Measurements from ENCODE around the gene PIAS3. TPM values are rescaled to one million over a fixed set of nuclear protein-coding genes. Genes with fewer than 3 reads are reported as not detected.

Gene PIAS3
- 16.9 TPM for polyA plus RNA-seq

DNA sequence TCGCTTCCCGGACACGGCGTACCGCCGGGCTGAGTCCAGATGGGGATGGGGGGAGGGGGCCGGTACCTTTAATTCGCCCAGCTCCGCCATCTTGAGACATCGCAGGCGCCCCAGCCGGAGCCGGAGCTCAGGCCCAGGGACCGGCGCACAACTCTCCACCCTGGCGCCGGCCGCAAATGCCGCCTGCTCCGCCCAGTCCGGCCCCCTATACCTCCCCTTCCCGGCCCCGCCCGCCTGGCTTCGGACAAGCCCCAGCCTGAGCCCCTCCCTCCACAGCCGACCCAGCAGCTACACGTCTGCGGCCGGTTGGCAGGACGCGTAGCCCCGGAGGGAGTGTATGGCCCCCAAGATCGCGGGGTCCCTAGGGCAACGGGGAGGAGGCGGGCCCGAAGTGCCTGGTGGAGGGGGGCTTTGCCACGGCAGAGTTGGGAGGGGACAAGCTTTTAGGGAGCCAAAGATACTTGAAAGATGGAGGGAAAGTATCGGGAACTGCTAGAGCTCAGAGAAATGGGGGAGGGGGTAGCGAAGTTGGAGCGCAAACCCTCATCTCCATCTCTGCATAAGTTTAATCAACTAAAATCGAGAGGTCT is at the start of gene PIAS3:
Gene PIAS3 (minus strand): TSS at position 181 of the 590 bp plus-strand sequence. CDS start 91 bp downstream, at position 90.
- H3K36me3 Mint-ChIP-seq, result no peaks in the 10 kb centered on the region

DNA sequence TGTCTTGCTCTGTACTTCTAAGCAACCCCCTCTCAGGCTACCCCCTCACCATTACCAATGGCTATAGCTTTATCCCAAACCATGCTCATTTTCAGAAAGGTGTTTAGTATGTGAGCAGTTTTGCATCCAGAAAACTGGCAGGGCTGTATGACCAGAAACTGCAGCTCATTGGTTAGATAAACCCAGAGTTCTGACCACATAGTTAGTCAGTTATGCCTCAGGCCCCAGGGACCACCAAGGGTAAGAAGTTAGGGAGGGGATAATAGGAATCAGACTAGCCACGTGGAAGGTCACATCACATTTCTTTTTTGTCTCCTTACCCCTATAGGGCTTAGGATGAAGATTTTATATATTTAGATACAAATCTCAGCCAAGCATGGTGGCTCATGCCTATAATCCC is 49.8 kb upstream of the PIAS3 start:
- H3K36me3 Mint-ChIP-seq, result peaks cover 3% of the 10 kb centered on the region
- H3K27me3 Mint-ChIP-seq, result no peaks in the 10 kb centered on the region
- no peak overlapping the region for H3K4me3 Mint-ChIP-seq
- H3K27ac Mint-ChIP-seq, result no peak overlapping the region
- no peaks in the 10 kb centered on the region for H3K9me3 Mint-ChIP-seq
- H3K4me1 Mint-ChIP-seq, result peaks cover 8 to 11% (median 9%) of the 10 kb centered on the region in 3 donors

More for the DNA sequence above, at the start of gene PIAS3:
- no peaks in the 10 kb centered on the region for H3K9me3 Mint-ChIP-seq
- peaks cover 6 to 12% (median 9%) of the 10 kb centered on the region in 3 donors for H3K4me1 Mint-ChIP-seq
- no peaks in the 10 kb centered on the region for H3K27me3 Mint-ChIP-seq
- peak within 1 kb of the TSS; percentile 96 to 99 (median 97) for H3K4me3 Mint-ChIP-seq
- H3K27ac Mint-ChIP-seq, result peak within 1 kb of the TSS; percentile 84 to 96 (median 94)

DNA sequence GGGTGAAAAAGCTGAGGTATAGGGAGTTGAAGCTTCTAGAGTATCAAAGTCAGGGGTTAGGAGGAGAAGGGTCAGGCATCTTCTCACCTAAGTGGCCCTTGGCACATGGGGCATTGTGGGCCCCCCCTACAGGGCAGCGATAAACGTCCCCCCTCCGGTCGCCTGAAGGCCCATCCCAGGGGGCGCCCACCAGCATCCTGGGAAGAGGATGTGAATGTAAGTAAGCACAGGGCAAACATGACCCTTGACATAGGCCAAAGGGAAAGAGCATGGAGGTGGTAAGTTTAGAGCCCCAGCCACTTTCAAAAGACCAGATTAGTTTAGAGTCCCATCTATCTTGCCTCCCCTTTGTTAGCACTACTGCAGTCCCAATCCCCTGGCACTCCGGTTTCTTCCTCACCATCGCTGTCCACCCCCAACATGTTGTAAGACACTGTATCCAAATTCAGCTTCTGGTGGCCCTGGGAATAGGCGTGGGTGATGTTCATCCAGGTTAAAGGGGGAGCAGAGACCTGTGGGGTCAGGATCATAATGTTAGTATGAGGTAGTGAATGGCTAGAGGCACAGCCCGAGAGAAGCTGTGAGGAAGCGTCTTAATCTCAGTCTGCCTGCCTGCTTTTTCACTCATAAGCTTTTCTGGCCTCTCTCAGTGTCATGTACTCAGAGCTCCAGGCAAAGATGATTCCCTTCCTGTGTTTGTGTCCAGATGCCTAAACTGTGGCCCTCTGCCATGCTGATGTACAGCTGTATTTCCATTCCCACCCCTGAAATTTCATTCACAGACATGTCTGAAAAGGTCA is 48.3 kb upstream of the PIAS3 start:
- H3K4me3 Mint-ChIP-seq, result no peak overlapping the region
- H3K27me3 Mint-ChIP-seq, result no peaks in the 10 kb centered on the region
- H3K4me1 Mint-ChIP-seq, result peaks cover 3 to 7% (median 5%) of the 10 kb centered on the region in 3 donors
- H3K27ac Mint-ChIP-seq, result no peak overlapping the region
- peaks cover 4% of the 10 kb centered on the region for H3K36me3 Mint-ChIP-seq
- no peaks in the 10 kb centered on the region for H3K9me3 Mint-ChIP-seq

- Mint-ChIP-seq H3K4me3 (no peak overlapping the region), H3K4me1 (no peaks in the 10 kb centered on the region), H3K36me3 (peaks cover 7% of the 10 kb centered on the region), H3K27me3 (no peaks in the 10 kb centered on the region), H3K9me3 (no peaks in the 10 kb centered on the region), H3K27ac (no peak overlapping the region)
Measured at GRCh38 chr1:145901312-145902021, 42.6 kb upstream of the PIAS3 start.

DNA sequence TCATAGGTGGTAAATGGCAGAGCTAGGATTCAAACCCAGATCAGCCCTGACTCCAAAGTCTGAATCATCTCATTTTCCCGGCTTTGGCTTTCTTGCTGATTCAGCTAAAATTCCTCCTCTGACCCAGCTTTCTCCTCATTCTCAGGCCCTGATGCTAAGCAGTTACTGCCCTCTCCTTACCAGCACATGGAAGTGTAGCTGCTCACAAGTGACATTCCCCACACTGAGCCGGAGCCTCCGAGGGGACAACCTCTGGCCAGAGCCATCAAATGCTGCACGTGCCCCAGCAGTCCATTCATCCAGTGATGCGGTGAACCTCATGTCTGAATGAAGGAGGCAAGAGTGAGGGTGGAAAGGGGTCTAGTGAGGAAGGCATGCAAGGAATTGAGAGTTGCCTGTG is 39.9 kb upstream of the PIAS3 start:
- H3K4me3 Mint-ChIP-seq, result no peak overlapping the region
- H3K27ac Mint-ChIP-seq, result no peak overlapping the region
- no peaks in the 10 kb centered on the region for H3K4me1 Mint-ChIP-seq
- H3K36me3 Mint-ChIP-seq, result peaks cover 7% of the 10 kb centered on the region
- H3K9me3 Mint-ChIP-seq, result no peaks in the 10 kb centered on the region
- H3K27me3 Mint-ChIP-seq, result no peaks in the 10 kb centered on the region

DNA sequence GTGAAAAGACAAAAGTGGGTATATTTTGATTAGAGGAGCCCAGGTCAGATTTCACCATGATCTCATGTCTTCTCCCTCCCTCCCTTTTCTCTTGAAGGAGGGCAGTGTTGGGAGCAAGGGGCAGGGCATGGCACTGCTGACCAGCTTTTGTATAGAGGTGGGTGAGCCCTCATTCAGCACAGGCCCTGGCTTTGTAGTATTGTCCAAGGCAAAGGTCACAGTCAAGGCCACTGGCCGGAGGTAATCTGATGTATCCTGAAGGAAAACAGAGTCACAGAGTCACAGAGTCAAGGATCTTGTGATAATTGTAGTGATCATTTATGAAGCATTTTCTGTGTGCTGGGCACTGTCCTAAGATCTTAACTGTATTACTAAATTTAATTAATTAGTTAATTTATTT is 39.1 kb upstream of the PIAS3 start:
- H3K4me1 Mint-ChIP-seq, result no peaks in the 10 kb centered on the region
- peaks cover 7% of the 10 kb centered on the region for H3K36me3 Mint-ChIP-seq
- no peak overlapping the region for H3K27ac Mint-ChIP-seq
- no peak overlapping the region for H3K4me3 Mint-ChIP-seq
- no peaks in the 10 kb centered on the region for H3K27me3 Mint-ChIP-seq
- H3K9me3 Mint-ChIP-seq, result no peaks in the 10 kb centered on the region

DNA sequence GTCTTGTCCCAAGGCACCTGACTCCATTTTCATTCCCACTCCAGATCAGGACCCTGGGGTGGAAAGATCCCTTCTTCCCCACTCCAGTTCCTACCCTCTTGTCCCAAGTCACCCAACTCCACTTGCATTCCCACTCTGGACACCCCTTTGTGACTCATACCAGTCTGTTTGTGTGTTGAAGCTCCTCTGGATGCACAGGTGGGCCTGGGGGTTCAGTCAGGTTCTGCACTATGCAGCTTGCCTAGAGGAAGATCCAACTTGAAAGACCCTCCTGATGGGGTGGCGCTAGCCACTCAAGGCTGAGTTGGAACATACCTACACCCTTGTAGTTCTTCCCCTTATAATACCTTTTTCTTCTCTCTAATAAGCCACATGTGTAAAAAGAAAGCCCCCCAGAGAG is 36.6 kb upstream of the PIAS3 start:
- Mint-ChIP-seq H3K4me1 (no peaks in the 10 kb centered on the region), H3K9me3 (no peaks in the 10 kb centered on the region)

DNA sequence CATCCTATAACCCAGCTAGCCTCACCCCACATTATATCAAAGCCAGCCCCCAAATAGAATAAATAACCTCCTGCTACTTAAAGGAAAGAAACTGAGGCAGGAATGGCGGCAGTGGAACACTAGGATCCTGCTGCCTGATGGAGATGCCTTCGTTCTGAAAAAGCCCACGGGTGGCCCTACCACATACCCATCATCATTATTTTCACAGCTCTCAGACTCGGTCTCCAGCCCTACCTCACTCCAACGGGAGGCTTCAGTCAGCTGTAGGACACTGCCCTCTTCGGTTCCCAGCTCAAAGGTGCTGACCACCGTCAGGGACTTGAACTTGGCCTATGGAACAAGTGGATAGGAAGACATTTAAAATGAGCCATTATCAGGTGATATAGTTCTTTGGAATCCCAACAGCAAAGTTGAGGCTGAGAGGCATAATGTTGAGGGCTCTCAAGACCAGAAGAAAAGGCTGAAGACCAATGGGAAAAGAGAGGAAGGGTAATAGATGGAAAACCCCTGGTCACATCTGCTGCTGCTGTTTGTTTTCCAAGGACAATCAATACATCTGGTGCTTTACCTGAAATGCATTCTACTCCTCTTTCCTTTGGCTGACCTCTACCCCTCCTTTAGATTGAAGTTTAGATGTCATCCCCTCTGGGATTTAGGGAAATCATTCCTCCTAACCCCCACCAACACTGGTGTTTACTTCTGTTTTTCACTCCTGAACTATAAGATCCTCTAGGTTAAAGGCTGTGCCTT is 34.6 kb upstream of the PIAS3 start:
- no peaks in the 10 kb centered on the region for H3K9me3 Mint-ChIP-seq
- H3K4me1 Mint-ChIP-seq, result no peaks in the 10 kb centered on the region
- H3K4me3 Mint-ChIP-seq, result no peak overlapping the region
- no peak overlapping the region for H3K27ac Mint-ChIP-seq
- H3K36me3 Mint-ChIP-seq, result peaks cover 3% of the 10 kb centered on the region
- H3K27me3 Mint-ChIP-seq, result no peaks in the 10 kb centered on the region

More for the DNA sequence above, 36.6 kb upstream of the PIAS3 start:
- H3K27me3 Mint-ChIP-seq, result no peaks in the 10 kb centered on the region
- H3K36me3 Mint-ChIP-seq, result peaks cover 4% of the 10 kb centered on the region
- no peak overlapping the region for H3K27ac Mint-ChIP-seq
- no peak overlapping the region for H3K4me3 Mint-ChIP-seq

GRCh38 chr1:145892486-145893087 is 33.7 kb upstream of the PIAS3 start:
- Mint-ChIP-seq H3K36me3 (no peaks in the 10 kb centered on the region), H3K4me3 (no peak overlapping the region), H3K4me1 (no peaks in the 10 kb centered on the region)

GRCh38 chr1:145891587-145892485 is 33.0 kb upstream of the PIAS3 start:
- H3K27ac Mint-ChIP-seq, result no peak overlapping the region
- no peaks in the 10 kb centered on the region for H3K27me3 Mint-ChIP-seq
- H3K36me3 Mint-ChIP-seq, result no peaks in the 10 kb centered on the region
- peaks cover 0 to under 1% (median 0%) of the 10 kb centered on the region in 3 donors for H3K4me1 Mint-ChIP-seq
- no peaks in the 10 kb centered on the region for H3K9me3 Mint-ChIP-seq
- H3K4me3 Mint-ChIP-seq, result no peak overlapping the region

More at GRCh38 chr1:145892486-145893087, 33.7 kb upstream of the PIAS3 start:
- Mint-ChIP-seq H3K27ac (no peak overlapping the region), H3K27me3 (no peaks in the 10 kb centered on the region), H3K9me3 (no peaks in the 10 kb centered on the region)

DNA sequence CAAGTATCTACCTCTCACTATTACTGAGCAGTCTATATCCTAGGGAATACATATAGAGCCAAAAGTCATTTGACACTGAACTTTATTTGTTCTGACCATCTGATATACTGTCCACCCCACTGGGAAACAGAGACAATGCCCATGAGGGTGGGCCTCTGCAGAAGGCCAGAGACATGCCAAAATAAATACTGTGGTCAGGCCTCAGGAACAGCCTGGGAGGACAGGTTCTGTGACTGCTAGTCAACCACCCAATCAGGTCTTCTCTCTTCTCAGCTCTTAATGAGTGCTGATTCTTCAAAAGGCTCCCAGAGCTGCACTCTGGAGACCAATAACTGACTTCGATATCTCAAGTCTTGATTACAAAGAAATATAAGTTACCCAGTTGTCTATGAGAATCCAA is 32.3 kb upstream of the PIAS3 start:
- Mint-ChIP-seq H3K36me3 (no peaks in the 10 kb centered on the region), H3K9me3 (no peaks in the 10 kb centered on the region), H3K4me3 (no peak overlapping the region), H3K27ac (no peak overlapping the region), H3K27me3 (no peaks in the 10 kb centered on the region), H3K4me1 (peaks cover 0 to 3% (median 1%) of the 10 kb centered on the region in 3 donors)

- Mint-ChIP-seq H3K27ac (no peak overlapping the region), H3K36me3 (no peaks in the 10 kb centered on the region), H3K9me3 (no peaks in the 10 kb centered on the region), H3K4me3 (no peak overlapping the region), H3K27me3 (peaks cover 2% of the 10 kb centered on the region), H3K4me1 (peaks cover 0 to 12% (median 8%) of the 10 kb centered on the region in 3 donors)
Measured at GRCh38 chr1:145889722-145890121, 30.8 kb upstream of the PIAS3 start.

DNA sequence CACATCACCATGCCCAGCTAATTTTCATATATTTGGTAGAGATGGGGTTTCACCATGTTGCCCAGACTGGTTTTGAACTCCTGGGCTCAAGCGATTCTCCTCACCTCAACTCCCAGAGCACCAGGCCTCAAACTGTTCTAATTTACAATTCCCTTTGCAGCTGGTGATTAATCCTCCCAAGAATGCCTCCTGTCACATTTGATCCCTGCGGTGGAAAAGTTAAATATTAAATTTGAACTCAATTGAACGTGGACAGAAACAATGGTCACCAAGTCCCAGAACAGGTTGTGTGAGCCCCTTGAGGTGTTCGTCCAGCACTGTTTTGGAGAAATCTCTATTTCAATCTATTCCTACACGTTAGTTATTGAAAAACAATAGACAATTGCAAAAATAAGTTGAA is 28.8 kb upstream of the PIAS3 start:
- no peak overlapping the region for H3K27ac Mint-ChIP-seq
- peaks cover 7% of the 10 kb centered on the region for H3K27me3 Mint-ChIP-seq
- peaks cover 0 to 12% (median 10%) of the 10 kb centered on the region in 3 donors for H3K4me1 Mint-ChIP-seq
- no peaks in the 10 kb centered on the region for H3K36me3 Mint-ChIP-seq
- peak overlapping the region in 1 of 4 donors; percentile 21 for H3K4me3 Mint-ChIP-seq
- no peaks in the 10 kb centered on the region for H3K9me3 Mint-ChIP-seq

DNA sequence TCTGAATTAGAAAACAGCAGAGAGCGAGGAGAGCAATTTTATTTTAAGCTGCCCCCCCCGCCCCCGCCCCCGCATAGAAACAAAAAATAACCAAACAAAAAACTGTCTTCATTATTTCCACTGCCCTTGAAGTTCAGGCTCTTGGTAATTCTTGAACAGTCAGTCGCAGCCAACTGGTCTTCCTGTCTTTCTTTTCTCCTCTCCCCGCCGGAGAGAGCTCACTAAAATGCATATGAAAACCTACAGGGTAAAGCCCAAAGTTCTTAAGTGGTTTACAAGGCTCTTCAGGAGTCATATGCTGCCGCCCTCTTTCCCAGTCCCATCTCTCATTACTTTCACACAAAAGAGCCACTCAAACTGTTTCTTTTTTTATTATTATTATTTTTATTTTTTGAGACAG is 27.9 kb upstream of the PIAS3 start:
- Mint-ChIP-seq H3K27me3 (peaks cover 7% of the 10 kb centered on the region), H3K4me1 (peaks cover 0 to 12% (median 10%) of the 10 kb centered on the region in 3 donors), H3K36me3 (no peaks in the 10 kb centered on the region), H3K9me3 (no peaks in the 10 kb centered on the region), H3K4me3 (peak overlapping the region; percentile 21 to 88 (median 68)), H3K27ac (no peak overlapping the region)

Data from IgD-negative memory B cell (primary cell).